ENCODE measurements around the gene FAM229A. TPM values are rescaled to one million over a fixed set of nuclear protein-coding genes. Genes with fewer than 3 reads are reported as not detected.

FAM229A gene
- total RNA-seq, 1 donor from 2014 or later = 17.3 TPM

DNA sequence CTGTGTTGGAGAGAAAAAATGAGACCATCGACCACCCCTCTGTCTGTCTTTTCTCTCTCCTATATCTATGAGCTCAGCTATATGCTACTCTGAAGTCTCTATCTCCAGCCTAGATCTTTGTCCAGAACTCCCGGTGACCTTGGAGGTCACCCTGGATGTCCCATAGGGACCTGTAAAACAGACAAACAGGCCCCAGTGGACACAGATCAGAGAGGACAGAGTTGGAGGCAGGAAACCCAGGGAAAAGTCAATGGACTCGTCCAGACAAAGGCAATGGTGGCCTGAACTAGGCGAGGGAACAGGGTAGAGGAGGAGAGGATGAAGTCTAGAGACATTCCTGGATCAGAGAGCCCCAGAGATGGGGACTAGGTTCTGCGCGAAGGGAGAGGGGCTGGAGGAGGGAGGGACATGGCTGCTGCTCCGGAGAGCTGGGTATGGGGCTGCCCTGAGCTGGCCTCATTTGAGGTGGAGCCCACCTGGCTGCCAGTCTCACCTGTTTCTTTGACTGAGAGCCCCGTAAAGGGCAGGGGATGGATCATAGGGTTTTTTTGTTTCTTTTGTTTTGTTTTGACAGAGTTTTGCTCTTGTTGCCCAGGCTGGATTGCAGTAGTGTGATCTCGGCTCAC lies 15.6 kb downstream of the FAM229A start:
- Mint-ChIP-seq H3K9me3 (ENCODE audit: low read depth) (no peaks in the 10 kb centered on the region), H3K27ac (no peak overlapping the region), H3K4me1 (ENCODE audit: low read depth) (peaks cover 6% of the 10 kb centered on the region), H3K4me3 (ENCODE audit: low read depth) (no peak overlapping the region), H3K36me3 (ENCODE audit: insufficient read depth) (no peaks in the 10 kb centered on the region), H3K27me3 (peaks cover 2% of the 10 kb centered on the region)
- TF ChIP-seq, protein P1, sequence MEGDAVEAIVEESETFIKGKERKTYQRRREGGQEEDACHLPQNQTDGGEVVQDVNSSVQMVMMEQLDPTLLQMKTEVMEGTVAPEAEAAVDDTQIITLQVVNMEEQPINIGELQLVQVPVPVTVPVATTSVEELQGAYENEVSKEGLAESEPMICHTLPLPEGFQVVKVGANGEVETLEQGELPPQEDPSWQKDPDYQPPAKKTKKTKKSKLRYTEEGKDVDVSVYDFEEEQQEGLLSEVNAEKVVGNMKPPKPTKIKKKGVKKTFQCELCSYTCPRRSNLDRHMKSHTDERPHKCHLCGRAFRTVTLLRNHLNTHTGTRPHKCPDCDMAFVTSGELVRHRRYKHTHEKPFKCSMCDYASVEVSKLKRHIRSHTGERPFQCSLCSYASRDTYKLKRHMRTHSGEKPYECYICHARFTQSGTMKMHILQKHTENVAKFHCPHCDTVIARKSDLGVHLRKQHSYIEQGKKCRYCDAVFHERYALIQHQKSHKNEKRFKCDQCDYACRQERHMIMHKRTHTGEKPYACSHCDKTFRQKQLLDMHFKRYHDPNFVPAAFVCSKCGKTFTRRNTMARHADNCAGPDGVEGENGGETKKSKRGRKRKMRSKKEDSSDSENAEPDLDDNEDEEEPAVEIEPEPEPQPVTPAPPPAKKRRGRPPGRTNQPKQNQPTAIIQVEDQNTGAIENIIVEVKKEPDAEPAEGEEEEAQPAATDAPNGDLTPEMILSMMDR (IDR thresholded peaks at IDR 0.05; ENCODE audit: unreplicated experiment) = no peak
- DNase-seq (ENCODE audit: low spot score, unreplicated experiment) = no peak

DNA sequence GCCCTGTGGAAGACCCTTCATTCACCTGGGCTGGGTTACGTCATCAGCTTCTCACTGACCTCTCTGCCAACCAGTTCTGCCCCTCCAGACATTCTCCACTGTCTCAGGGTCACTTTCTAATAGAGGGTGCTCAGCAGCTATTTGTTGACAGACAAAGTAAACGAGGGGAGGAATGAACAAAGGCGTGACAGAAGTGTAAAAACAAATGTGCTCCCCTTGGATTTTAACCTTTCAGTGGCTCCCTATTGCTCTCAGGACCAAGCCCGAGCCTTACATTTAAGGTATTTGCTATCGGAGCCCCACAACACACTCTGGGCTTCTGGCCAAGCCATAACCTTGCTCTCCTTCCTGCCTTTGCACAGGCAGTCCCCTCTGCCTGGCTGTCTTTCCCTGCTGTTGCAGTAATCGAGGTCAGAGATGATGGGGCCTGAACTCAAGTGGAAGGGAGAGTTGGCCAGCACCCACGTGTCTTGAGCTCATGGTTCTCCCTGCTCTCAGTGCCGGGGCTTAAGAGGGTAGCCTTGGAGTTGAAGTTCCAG lies 16.9 kb downstream of the FAM229A start:
- no peak for DNase-seq (ENCODE audit: low spot score, unreplicated experiment)
- Mint-ChIP-seq H3K27me3 (peaks cover 3% of the 10 kb centered on the region), H3K4me3 (ENCODE audit: low read depth) (no peak overlapping the region), H3K27ac (no peak overlapping the region), H3K4me1 (ENCODE audit: low read depth) (peaks cover 6% of the 10 kb centered on the region), H3K9me3 (ENCODE audit: low read depth) (no peaks in the 10 kb centered on the region), H3K36me3 (ENCODE audit: insufficient read depth) (no peaks in the 10 kb centered on the region)
- TF ChIP-seq, protein P1 (IDR thresholded peaks at IDR 0.05; ENCODE audit: unreplicated experiment) = no peak

DNA sequence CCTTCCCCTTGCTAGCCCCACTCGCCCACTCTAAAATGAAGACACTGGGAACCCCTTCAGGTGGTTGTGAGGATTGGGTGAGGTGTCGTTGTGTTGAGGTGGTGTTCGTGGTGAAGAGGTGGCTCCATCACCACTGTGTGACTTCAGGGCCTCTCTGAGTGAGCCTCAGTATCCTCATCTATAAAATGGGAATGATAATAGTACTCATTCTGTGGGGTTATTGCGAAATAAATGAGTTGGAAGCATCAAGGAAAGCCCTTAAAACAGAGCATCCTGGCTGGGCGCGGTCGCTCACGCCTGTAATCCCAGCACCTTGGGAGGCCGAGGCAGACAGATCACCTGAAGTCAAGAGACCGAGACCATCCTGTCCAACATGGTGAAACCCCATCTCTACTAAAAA lies 19.6 kb downstream of the FAM229A start:
- Mint-ChIP-seq H3K27ac (no peak overlapping the region), H3K4me1 (ENCODE audit: low read depth) (peaks cover 15% of the 10 kb centered on the region), H3K4me3 (ENCODE audit: low read depth) (no peak overlapping the region), H3K9me3 (ENCODE audit: low read depth) (no peaks in the 10 kb centered on the region), H3K27me3 (peaks cover 16% of the 10 kb centered on the region), H3K36me3 (ENCODE audit: insufficient read depth) (no peaks in the 10 kb centered on the region)
- DNase-seq (ENCODE audit: low spot score, unreplicated experiment) = no peak
- TF ChIP-seq, protein P1 (IDR thresholded peaks at IDR 0.05; ENCODE audit: unreplicated experiment) = no peak

DNA sequence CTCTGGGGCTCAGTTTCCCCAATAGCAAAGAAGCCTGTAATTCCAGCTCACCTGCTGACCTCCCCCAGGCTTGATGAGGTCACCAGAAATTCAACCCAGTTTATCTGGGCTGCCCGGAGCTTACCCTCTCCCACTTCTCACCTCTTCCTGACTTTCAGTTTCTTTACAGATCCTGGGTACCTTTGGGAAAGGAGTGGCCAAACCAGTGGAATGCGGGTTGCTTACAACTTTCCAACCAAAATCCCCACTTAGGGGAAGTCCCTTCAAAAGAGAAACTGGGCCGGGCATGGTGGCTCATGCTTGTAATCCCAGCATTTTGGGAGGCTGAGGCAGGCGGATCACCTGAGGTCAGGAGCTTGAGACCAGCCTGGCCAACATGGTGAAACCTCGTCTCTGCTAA lies 20.3 kb downstream of the FAM229A start:
- H3K4me3 Mint-ChIP-seq (ENCODE audit: low read depth) = no peak overlapping the region
- no peaks in the 10 kb centered on the region for H3K36me3 Mint-ChIP-seq (ENCODE audit: insufficient read depth)
- peaks cover 16% of the 10 kb centered on the region for H3K4me1 Mint-ChIP-seq (ENCODE audit: low read depth)
- no peaks in the 10 kb centered on the region for H3K9me3 Mint-ChIP-seq (ENCODE audit: low read depth)
- H3K27ac Mint-ChIP-seq = no peak overlapping the region
- DNase-seq (ENCODE audit: low spot score, unreplicated experiment) = no peak
- H3K27me3 Mint-ChIP-seq = peaks cover 16% of the 10 kb centered on the region
- TF ChIP-seq, protein P1 (IDR thresholded peaks at IDR 0.05; ENCODE audit: unreplicated experiment) = no peak

DNA sequence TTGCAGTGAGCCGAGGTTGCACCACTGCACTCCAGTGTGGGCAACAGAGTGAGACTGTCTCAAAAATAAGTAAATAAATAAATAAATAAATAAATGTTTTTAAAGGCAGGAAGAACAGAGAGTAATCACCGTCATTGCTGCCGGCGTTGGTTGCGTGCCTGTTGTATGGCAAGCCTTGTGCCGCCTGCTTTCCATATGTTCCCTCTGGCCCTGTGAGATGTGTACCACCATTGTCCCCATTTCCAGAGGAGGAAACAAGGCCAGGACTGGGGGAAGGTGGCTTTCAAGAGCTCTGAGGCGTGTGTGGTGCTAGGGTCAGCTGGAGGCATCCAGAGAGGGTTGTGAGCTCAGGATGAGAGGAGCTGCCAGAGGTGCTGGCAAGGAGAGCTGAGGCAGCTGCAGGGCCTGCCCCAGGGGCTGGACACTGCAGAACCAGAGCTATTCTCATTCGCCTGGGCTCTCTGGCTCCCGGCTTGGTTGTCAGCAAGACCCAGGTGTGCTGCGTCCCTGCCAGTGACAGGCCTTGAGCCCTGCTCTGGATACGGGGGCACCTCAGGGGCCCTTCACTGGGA lies 21.0 kb downstream of the FAM229A start:
- Mint-ChIP-seq H3K9me3 (ENCODE audit: low read depth) (no peaks in the 10 kb centered on the region), H3K27me3 (peaks cover 16% of the 10 kb centered on the region), H3K27ac (no peak overlapping the region), H3K4me1 (ENCODE audit: low read depth) (peaks cover 17% of the 10 kb centered on the region), H3K4me3 (ENCODE audit: low read depth) (no peak overlapping the region), H3K36me3 (ENCODE audit: insufficient read depth) (no peaks in the 10 kb centered on the region)
- no peak for DNase-seq (ENCODE audit: low spot score, unreplicated experiment)
- TF ChIP-seq, protein P1 (IDR thresholded peaks at IDR 0.05; ENCODE audit: unreplicated experiment) = no peak
